Measurements from ENCODE around the gene DMD. TPM values are rescaled to one million over a fixed set of nuclear protein-coding genes. Genes with fewer than 3 reads are reported as not detected.
"Not testable (repeated sequence)": the region's sequence is repeated elsewhere in the genome, so short reads cannot be mapped to it uniquely, and the experiment has no call there.

Gene DMD
- total and polyA plus RNA-seq, 2 of the 8 experiments (the other 6 are each of a cell fraction or from before 2014, with no cell fraction given): 4.8 to 7.4 TPM

GRCh38 chrX:33073660-33074059, 137.7 kb downstream of the DMD start:
- H3K4me1 ChIP-seq (replicated peaks in 1 of 4; ENCODE audit: control insufficient read depth in 3 of 4, insufficient read depth in 4 of 4, low read length in 3 of 4); H3K79me1 ChIP-seq (ENCODE audit: low read depth, low read length); H3K14ac ChIP-seq (ENCODE audit: insufficient read length); H3K56ac ChIP-seq (replicated peaks; ENCODE audit: insufficient read length, low read depth, low read length); H3K23ac ChIP-seq (ENCODE audit: insufficient read length); H2BK120ac ChIP-seq (replicated peaks; ENCODE audit: low read depth, low read length); H3K4me3 ChIP-seq (ENCODE audit: extremely low read depth in 1 of 4, insufficient read depth in 2 of 4, low read depth in 3 of 4, low read length in 4 of 4); H3K4me2 ChIP-seq (ENCODE audit: insufficient read depth in 1 of 2, low read depth in 2 of 2, low read length in 2 of 2); DNase-seq (ENCODE audit: low read depth in 1 of 2, low spot score in 2 of 2); H4K5ac ChIP-seq (ENCODE audit: insufficient read length, low read depth, low read length); H4K8ac ChIP-seq (ENCODE audit: extremely low read depth, insufficient read depth, low read length); H3K79me2 ChIP-seq (ENCODE audit: control insufficient read depth in 1 of 2, insufficient read depth in 2 of 2, low read length in 2 of 2); H4K91ac ChIP-seq (replicated peaks; ENCODE audit: insufficient read length, low read length); H2BK5ac ChIP-seq (ENCODE audit: low read depth, low read length); H2BK15ac ChIP-seq (ENCODE audit: low read length); H2AFZ ChIP-seq (ENCODE audit: low read length); H3K27me3 ChIP-seq (replicated peaks in 1 of 4; ENCODE audit: control insufficient read depth in 3 of 4, extremely low read depth in 1 of 4, insufficient read depth in 3 of 4, low read length in 3 of 4); H3K9ac ChIP-seq (replicated peaks in 1 of 4; ENCODE audit: extremely low read depth in 1 of 4, low read depth in 3 of 4, low read length in 3 of 4); H3K36me3 ChIP-seq (ENCODE audit: control insufficient read depth in 2 of 4, insufficient read depth in 4 of 4, low read length in 3 of 4); FAIRE-seq; CTCF ChIA-PET (ENCODE audit: partially characterized antibody); H2BK12ac ChIP-seq (ENCODE audit: low read depth, low read length); H2AK5ac ChIP-seq (ENCODE audit: low read depth, low read length); H3K18ac ChIP-seq (ENCODE audit: extremely low read depth, low read length); H3K23me2 ChIP-seq (ENCODE audit: low read depth, low read length); H4K20me1 ChIP-seq (replicated peaks in 1 of 2; ENCODE audit: control insufficient read depth in 1 of 2, insufficient read depth in 2 of 2, low read length in 2 of 2); POLR2A ChIA-PET (ENCODE audit: partially characterized antibody); H3K27ac ChIP-seq (ENCODE audit: low read depth, low read length); H3K4ac ChIP-seq (replicated peaks; ENCODE audit: insufficient read length, low read depth, low read length); H2BK20ac ChIP-seq (ENCODE audit: low read length); H3K9me3 ChIP-seq (ENCODE audit: insufficient read depth in 2 of 2, low read depth in 1 of 2, low read length in 1 of 2): not testable (repeated sequence)
- 97% methylated on average over 11 of the region's 11 CpGs; no CpG with 5 or more reads in 1 of the 2 experiments for WGBS, 2 experiments (ENCODE audit: extremely low coverage in 1 of 2, insufficient coverage in 1 of 2, insufficient read length in 1 of 2, insufficient replicate concordance in 2 of 2, low coverage in 1 of 2, low lambda C conversion rate in 2 of 2, missing lambda C conversion rate in 1 of 2)

Measured in H1 (cell line).